Astrocyte of the hippocampus (primary cell): Measurements from ENCODE around the gene C10orf62.

ENCODE experiments used
- DNase-seq: peaks from one replicate; pipeline ENCODE4 v3.0.0; 2011; ENCODE audit warnings: low read depth, low spot score

C10orf62 gene

DNA sequence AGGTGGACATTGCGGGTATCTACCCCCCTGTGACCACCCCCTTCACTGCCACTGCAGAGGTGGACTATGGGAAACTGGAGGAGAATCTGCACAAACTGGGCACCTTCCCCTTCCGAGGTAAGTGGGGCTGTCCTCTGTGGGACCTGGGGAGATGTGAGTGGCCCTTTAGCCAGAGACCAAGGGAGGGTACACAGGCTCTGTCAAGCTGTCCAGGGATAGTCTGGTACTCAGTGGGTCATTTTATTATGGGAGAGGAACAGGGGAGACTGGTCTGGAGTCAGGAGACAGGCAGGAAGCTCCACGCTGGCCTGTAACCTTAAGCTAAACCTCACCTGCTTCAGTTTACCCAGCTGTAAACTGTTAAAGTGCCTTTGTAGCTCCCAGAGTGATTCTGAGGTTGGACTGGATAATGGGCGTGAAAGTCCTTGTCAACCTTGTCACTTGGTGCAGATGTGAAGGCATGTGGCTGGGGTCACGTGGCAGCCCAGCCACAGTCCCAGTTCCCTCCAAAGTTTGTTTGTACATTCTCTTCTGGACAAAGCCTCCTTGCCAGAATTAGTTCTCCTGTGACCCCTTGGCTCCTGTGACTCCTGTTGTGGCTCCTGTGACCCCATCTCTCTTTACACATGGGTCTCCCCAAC is 4.6 kb upstream of the C10orf62 start:
- DNase-seq: no peak

GRCh38 chr10:97585439-97585811 is 4.1 kb upstream of the C10orf62 start:
- DNase-seq: no peak

DNA sequence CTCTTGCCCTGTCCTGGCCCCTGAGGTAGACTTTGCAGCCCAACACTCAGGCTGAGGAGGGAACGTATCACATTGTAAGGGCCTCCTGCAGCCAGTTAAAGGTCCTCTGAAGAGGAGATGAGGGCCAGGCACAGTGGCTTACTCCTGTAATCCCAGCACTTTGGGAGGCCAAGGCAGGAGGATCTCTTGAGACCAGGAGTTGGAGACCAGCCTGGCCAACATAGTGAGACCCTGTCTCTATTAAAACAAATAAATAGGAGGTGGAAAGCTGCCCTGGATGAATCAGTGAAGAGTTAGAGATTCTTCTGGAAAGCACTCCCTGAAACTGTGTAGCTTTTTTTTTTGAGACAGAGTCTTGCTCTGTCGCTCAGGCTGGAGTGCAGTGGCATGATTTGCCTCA is 2.3 kb upstream of the C10orf62 start:
- DNase-seq: no peak

DNA sequence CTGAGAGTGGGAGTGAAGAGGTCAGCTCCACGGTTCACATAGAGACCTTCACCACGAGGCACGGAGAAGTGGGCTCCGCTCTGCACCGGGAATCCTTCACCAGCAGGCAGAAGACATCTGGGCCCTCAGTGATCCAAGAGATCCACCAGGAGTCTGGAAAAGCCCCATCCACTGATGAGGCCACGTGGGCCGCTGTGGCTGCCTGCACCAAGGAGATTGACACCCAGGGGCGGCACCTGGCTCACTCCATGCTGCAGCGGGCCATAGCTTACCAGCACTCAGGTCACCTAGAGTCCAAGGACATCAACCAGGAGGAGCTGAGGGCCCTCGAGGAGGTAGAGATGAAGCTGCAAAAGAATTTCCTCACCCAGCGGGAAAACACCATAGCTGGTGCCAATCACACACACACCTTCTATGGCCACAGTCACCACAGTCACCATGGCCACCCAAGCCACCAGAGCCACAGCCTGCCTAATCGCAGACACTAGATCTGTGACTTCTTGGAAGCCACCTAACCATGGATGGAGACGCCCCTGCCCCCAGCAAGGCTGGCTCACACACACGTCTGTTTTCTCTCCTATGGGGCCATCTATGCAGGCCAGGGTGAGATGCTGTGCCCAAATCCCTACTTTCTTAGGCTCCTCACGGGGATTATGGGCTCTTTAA is 694 bp downstream of the C10orf62 start:
- no peak for DNase-seq

DNA sequence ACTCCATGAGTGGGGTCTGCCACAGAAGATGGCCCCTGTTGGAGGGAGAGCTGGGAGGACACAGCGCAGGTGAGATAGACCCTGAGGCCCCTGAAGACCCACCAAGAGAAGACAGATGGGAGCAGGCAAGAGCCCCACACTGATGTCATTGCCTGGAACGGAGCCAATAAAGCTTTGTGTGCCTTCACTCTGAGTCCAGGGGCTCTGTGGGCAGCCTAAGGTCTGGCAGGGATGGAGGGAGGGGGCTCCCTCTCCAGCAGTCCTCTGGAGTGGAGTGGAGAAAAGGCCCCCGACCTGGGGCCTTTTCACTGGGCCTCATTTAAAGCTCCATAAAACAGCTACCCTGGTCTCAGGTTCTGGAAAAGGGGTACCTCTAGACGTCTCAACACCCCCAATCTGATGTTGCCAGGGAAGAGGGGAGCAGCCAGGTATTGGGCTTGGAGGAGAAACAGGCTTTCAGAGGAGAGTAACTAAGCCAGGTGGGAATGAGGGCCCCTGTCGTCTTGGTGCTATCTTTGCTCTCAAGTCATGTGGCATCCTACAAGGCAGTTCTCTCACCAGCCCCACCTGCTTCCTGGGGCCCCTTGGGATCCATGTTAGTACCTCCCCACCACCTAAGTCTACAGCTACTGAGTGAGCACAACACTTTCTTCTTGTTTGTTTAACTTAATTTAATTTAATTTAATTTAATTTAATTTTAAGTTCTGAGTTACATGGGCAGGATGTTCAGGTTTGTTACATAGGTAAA is 1.4 kb downstream of the C10orf62 start:
- no peak for DNase-seq

- DNase-seq: no peak
Observed at GRCh38 chr10:97593421-97593820, 3.9 kb downstream of the C10orf62 start.

- peak; percentile 94 for DNase-seq
Observed at GRCh38 chr10:97596101-97597082, 6.9 kb downstream of the C10orf62 start.

DNA sequence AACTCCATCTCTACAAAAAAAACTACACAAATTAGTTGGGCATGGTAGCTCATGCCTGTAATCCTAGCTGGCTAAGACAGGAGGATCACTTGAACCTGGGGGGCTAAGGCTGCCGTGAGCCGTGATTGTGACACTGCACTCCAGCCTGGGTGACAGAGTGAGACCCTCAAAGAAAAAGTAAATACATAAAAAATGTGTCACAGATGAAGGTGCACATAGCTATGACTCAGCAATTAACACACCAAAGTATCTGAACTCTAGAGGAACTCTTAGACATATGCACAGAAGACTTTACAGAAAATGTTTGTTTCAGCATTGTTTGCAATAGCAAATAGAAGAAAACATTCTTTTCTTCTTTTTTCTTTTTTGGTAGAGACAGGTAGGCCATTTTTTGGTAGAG is 8.3 kb downstream of the C10orf62 start:
- DNase-seq: no peak

DNA sequence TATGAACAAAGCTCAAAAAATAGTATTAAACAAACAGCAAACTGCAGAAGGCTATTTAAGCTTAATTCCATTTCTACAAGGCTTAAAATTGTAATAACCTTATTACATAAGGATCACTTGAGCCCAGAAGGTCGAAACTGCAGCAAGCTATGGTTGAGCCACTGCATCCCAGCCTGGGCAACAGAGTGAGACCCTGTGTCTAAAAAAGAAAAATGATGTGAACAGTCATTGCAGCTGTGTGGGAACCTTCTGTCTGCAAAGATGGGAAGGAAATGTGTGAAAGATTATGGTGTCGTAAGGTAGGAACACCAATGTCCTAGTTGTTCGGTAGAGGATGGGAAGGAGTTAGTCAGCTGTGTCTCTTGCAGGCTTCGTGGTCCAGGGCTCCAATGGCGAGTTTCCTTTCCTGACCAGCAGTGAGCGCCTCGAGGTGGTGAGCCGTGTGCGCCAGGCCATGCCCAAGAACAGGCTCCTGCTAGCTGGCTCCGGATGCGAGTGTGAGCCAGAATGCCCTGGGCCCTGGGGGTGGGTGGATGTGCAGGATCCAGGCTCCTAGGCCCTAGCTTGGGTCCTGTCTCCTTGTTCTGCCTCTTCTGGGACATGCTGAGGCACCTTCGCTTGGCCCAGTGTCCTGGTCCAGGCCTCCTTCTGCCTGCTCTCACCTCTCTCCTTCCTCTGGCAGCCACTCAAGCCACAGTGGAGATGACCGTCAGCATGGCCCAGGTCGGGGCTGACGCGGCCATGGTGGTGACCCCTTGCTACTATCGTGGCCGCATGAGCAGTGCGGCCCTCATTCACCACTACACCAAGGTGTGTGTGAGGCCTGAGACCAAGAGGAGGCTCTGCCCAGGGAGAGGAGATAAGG is 9.1 kb downstream of the C10orf62 start:
- no peak for DNase-seq

DNA sequence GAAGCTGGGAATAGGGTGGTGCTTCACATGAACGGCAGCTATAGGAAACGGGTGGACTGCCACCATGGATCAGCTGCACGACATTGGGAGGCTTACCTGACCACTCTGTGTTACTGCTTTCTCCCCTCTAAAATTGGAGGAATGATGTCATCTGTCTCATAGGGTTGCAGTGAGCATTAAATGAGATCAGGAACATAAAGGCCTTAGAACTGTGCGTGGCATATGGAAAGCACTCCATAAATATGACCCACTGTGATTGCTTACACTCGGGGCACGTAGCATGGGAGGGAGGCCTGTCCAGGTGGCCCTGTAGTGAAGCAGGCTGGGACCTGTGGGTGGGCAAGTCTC is 9.7 kb downstream of the C10orf62 start:
- DNase-seq: no peak

GRCh38 chr10:97600616-97601015 is 11.1 kb downstream of the C10orf62 start:
- no peak for DNase-seq

DNA sequence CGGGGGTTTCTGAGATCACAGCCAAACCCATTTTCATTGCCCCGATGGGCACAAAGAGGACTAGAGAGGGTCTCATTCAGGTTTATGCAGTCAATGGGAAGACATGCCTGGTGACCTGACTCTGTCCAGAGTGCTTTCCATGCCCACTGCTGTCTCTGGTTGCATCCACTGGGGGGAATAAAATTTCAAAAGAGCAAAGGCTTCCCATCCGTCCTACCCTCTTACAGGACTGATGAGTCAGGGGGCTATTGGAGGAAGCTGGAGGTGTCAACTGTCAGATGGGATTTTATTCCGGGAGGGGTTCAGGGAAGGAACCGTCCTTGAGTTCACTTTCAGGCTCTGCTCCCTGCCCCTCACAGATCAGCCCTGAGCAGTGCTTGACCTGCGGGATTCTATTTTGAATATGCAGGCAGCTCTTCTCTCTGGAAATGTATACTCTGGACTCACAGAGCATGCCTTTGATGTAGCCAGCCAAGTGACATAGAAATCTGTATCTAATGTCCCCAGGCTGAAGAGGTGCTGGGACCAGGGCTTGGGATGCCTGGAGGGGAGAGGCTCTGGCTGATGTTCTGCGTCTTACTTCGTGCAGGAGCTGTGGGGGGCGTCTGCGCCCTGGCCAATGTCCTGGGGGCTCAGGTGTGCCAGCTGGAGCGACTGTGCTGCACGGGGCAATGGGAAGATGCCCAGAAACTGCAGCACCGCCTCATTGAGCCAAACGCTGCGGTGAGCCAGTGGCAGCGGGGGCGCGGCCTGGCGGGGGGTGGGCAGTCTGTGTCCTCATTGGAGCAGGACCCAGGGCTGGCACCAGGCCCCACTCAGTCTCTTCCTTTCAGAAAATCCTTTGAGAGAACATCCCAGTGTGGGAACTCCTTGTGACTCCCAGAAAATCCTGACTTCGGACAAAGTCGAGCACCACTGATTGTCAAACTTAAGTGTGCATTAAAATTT is 12.0 kb downstream of the C10orf62 start:
- peak; percentile 22 for DNase-seq

DNA sequence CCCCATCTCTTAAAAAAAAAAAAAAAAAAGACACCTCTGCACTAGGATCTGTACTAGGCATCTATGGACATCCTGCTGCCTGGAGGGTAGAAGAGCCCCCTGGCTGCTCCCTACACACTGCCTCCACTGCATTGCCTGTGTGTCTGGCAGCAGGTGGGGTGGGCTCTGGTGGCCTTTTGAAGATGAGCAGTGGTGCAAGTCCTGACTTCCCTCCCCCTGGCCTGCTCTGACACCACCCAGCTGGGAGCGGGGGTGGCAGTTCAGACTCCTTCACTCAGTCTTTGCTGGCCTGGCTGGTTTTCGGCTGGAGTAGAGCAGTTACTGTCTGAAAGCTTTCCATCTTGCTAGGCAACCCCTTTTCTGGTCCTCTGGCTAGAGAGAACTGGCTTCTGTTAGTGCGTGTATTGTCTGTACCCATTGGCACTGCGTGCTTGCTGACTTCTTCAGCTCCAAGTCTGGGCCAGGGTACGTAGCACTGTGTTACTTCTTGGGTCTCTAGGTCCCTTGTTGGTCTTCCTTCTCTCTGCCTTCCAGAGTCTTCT is 17.6 kb downstream of the C10orf62 start:
- no peak for DNase-seq

DNA sequence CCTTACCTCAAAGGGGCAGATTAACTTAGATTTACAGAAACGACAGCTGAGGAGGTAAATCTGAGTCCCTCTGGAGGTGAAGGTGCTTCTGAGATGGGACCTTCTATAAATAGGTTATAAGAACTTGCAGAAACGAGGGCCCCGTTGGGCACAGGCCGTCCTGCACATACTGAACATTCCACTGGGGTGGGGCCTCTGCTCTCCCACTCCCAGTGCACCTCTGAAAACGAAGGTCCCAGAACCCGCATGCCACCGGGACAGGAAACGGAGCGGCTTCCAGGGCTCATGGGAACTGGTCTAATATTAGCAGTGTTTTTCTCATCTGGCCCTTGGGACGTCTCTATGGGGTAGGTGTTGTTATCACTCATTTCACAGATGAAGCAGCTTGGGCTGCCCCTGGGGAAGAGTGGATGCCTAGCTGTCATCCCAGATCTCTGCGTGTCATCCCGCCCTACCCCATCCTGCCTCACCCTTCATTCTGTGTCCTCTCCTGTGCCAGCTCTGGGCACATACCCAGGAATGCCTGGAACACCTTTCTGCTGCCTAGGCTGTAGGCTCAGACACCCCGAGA is 19.6 kb downstream of the C10orf62 start:
- DNase-seq: no peak

- no peak for DNase-seq
Observed at GRCh38 chr10:97611473-97611872, 22.0 kb downstream of the C10orf62 start.

DNA sequence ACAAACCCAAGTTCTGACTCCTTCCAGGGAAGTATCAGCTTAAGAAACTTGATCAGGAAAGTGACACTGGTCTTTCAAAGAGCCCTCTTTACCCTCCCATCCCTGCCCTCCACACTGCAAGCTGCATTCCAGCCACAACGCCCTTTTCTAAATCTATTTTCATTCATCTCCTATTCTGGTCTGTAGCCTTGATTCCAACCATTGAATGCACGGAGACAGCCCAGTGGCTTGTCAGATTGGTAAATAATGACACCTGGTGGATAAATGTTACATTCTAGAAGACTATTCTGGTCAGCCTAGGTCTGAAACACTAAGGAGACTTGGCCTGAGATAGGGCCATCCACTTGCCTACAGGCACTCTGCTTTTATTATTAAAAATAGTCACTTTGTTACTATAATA is 22.9 kb downstream of the C10orf62 start:
- DNase-seq: peak; percentile 81

GRCh38 chr10:97618285-97618684 is 28.8 kb downstream of the C10orf62 start:
- DNase-seq: no peak

GRCh38 chr10:97618733-97619132 is 29.2 kb downstream of the C10orf62 start:
- DNase-seq: no peak

DNA sequence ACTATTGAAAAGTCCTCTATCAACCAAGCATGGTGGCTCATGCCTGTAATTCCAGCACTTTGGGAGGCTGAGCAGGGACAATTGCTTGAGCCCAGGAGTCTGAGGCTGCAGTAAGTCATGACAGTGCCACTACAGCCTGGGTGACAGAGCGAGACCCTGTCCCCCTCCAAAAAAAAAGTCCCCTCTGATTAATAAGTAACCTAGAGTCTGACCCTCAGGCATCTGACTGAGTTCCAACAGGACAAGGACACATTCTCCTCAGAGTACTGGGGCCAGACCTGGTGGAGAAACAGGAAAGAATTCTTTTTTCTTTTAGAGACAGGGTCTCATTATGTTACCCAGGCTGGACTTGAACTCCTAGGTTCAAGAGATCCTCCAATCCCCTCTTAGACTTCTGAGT is 33.8 kb downstream of the C10orf62 start:
- DNase-seq: no peak
